Omental fat pad (tissue), 4 donors: ENCODE measurements around the gene TTC36. TPM values are rescaled to one million over a fixed set of nuclear protein-coding genes. Genes with fewer than 3 reads are reported as not detected.

ENCODE experiments used
- ATAC-seq: fragments of 150-250 bp; one replicate; pipeline ENCODE4 v1.9.1; 2016; ENCODE audit warnings: mild to moderate bottlenecking, moderate library complexity; ENCODE audit not compliant: low FRiP score
- DNase-seq: peaks from one replicate; pipeline ENCODE4 v3.0.0-alpha.2; 2019; ENCODE audit warnings: low spot score
- total RNA-seq, 4 donors: library from RNA; depleted of rRNA; stranded (reverse); fragments of >200 nt; gene quantifications; one replicate each; pipeline ENCODE4 v1.1.0, GENCODE V29; 2016
- TF ChIP-seq, protein P1 (sequence below), 3 donors: fragments of 450-650 bp; IDR thresholded peaks; one replicate each; pipeline ENCODE4 v1.5.1; 2016 to 2017; ENCODE audit warnings: antibody characterized with exemption in 3 of 3, mild to moderate bottlenecking in 3 of 3, moderate library complexity in 2 of 3

Gene TTC36
- total RNA-seq, 4 donors from 2014 or later: 0.84 to 21.1 (median 2.6) TPM

- ATAC-seq (no peak), DNase-seq (no peak)
- TF ChIP-seq, protein P1, sequence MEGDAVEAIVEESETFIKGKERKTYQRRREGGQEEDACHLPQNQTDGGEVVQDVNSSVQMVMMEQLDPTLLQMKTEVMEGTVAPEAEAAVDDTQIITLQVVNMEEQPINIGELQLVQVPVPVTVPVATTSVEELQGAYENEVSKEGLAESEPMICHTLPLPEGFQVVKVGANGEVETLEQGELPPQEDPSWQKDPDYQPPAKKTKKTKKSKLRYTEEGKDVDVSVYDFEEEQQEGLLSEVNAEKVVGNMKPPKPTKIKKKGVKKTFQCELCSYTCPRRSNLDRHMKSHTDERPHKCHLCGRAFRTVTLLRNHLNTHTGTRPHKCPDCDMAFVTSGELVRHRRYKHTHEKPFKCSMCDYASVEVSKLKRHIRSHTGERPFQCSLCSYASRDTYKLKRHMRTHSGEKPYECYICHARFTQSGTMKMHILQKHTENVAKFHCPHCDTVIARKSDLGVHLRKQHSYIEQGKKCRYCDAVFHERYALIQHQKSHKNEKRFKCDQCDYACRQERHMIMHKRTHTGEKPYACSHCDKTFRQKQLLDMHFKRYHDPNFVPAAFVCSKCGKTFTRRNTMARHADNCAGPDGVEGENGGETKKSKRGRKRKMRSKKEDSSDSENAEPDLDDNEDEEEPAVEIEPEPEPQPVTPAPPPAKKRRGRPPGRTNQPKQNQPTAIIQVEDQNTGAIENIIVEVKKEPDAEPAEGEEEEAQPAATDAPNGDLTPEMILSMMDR (IDR thresholded peaks at IDR 0.05): no peak
Measured at GRCh38 chr11:118503216-118503615, 24.1 kb upstream of the TTC36 start.

- no peak for DNase-seq
- TF ChIP-seq, protein P1 (IDR thresholded peaks at IDR 0.05): no peak
- ATAC-seq: no peak
Measured at GRCh38 chr11:118511601-118512000, 15.7 kb upstream of the TTC36 start.

- DNase-seq: no peak
- TF ChIP-seq, protein P1 (IDR thresholded peaks at IDR 0.05): no peak
- no peak for ATAC-seq
Measured at GRCh38 chr11:118514103-118514502, 13.2 kb upstream of the TTC36 start.

- ATAC-seq (no peak), DNase-seq (no peak)
- TF ChIP-seq, protein P1 (IDR thresholded peaks at IDR 0.05): no peak
Measured at GRCh38 chr11:118519549-118519948, 7.7 kb upstream of the TTC36 start.

DNA sequence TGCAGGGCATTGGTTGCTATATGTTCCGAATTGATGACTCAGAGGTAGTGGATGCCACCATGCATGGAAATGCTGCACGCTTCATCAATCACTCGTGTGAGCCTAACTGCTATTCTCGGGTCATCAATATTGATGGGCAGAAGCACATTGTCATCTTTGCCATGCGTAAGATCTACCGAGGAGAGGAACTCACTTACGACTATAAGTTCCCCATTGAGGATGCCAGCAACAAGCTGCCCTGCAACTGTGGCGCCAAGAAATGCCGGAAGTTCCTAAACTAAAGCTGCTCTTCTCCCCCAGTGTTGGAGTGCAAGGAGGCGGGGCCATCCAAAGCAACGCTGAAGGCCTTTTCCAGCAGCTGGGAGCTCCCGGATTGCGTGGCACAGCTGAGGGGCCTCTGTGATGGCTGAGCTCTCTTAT, 5.4 kb upstream of the TTC36 start:
- DNase-seq (no peak), ATAC-seq (peak; percentile 48)
- TF ChIP-seq, protein P1 (IDR thresholded peaks at IDR 0.05): no peak

GRCh38 chr11:118522571-118523072, 4.7 kb upstream of the TTC36 start:
- DNase-seq (no peak), ATAC-seq (peak; percentile 77)
- TF ChIP-seq, protein P1 (IDR thresholded peaks at IDR 0.05): no peak

GRCh38 chr11:118524356-118524755, 2.9 kb upstream of the TTC36 start:
- ATAC-seq: no peak
- TF ChIP-seq, protein P1 (IDR thresholded peaks at IDR 0.05): no peak
- no peak for DNase-seq
